ENCODE results near the gene TLE2.
A peak's percentile ranks its signal among the peaks of the same experiment; 100 is the strongest.

Gene TLE2

DNA sequence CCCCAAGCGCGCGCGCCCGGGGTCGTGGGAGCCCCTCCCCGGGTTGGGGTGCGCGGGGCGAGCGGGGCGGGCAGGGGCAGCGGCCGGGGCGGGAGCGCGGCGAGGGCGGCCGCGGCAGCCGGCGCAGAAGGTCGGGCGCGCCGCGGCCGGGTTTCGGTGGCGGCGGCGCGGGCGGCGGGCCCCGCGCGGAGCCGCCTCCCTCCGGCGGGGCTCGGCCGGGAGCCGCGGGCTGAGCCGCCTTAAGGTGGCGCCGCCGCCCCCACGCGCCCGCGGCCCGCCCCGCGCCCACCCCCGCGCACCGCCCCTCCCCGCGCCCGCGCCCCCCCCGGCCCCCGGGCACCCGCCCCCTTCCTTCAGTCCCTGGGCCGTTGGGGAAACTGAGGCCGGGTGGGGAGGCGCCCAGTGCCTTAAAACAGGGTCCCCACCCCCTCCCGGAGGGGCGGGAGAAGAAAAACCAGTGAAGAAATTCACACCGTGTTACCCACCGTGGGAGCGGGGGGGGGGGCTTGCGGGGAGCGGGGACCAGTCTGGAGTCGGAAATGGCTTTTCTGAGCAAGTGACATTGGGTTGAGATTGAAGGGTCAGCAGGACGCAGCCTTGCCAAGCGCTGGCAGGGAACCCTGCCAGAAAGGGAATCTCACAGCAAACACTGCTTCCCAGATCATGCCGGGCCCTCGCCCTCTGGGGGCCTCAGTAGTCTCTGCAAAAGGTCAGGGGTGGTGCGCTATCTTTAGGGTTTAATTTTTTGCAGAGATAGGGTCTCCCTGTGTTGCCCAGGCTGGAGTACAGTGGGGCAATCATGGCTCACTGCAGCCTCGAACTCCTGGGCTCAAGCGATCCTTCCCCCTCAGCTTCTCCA is at the start of gene TLE2:
TLE2 (minus strand) TSS at position 216 of the 859 bp plus-strand sequence. CDS start 376 bp downstream, outside the sequence.
- DNase-seq (ENCODE audit: low read depth) = no peak

DNA sequence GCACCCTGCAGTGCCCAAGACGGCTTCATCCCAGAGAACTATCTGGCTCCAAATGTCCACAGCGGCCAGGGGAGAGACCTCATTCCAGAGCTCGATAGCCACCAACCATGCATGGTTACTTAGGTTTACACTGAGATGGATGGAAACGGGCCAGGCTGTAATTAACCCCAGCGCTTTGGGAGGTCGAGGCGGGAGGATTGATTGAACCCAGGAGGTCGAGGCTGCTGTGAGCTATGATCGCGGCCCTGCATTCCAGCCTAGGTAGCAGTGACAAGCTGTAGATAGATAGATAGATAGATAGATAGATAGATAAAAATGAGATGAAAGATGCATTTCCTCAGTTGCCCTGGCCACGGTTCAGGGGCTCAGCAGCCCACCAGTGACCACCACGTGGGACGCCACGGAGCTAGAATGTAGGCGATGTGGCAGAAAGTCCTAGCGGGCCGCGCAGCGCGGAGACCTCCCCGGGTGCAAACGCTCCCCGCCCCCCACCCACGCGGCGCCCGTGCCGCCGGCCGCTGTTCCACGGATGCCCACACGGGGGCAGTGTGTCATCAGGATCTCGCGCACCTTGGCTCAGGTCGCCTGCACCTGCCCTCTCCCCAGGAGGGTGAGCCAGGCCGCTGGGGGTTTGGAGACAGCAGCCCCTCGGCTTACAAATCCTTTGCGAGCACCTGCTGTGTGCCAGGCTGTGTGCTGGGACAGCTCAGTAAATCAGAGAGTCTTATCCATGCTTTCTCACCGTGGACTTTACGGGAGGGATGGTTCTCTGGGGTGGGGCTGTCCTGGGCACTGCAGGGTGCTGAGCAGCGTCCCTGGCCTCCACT is 46.7 kb upstream of the TLE2 start:
- DNase-seq (ENCODE audit: low read depth) = peak; percentile 35

DNA sequence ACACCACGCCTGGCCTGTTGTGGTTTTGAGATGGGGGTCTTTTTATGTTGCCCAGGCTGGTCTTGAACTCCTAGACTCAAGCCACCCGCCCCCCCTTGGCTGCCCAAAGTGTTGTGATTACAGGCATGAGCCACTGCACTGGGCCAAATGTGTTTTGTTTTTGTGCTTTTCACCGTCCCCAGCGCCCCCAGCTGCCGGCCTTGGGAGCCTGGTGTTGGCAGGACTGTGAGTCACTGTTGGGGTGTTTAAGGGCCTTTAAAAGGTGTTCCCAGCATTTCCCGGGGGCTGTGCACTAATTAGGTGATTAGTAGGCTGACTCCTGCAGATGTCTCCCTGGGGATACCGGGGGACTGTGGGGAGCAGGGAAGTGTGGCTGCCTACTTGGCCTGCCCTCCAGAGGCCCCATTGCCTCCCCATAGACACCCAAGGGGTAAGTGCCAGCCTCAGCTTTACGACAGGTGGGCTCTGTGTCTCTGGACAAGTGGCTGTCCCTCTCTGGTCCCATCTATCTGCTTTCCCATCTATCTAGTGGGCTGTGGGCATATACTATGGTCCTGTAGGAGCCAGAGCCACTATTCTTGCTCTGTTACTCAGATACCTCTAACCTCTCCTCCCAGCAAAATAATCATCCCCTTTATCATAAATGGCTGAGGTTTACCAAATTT is 45.0 kb upstream of the TLE2 start:
- no peak for DNase-seq (ENCODE audit: low read depth)

DNA sequence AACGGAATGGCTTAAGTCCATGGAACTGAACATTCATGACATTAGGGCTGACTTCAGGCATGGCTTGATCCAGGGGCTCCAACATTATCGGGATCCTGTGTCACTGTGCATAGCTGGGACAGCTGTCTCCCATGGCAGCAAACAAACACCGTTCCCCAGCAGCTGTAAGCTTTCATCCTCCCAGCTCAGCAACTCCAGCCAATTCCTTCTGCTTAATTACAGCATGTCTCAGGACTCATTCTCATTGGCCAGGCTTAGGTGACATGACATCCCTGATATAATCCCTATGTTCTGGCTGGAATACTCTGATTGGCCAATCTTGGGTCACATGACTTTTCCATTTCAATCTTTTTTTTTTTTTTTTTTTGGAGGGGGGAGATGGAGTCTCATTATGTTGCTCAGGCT is 44.1 kb upstream of the TLE2 start:
- no peak for DNase-seq (ENCODE audit: low read depth)

DNA sequence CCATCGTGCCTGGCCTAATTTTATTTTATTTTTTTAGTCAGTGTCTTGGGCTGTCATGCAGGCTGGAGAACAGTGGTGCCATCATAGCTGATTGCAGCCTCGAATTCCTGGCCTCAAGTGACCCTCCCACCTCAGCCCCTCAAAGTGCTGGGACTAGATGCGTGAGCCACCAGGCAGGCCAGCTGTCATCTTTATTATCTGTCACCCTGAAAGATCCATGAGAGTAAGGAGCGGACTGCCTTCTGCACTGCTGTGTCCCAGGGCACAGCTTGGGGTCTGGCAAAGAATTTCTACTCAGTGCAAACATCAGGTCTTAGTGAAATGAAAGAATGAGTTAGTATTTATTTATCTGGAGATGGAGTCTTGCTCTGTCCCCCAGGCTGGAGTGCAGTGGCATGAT is 42.7 kb upstream of the TLE2 start:
- DNase-seq (ENCODE audit: low read depth) = no peak

DNA sequence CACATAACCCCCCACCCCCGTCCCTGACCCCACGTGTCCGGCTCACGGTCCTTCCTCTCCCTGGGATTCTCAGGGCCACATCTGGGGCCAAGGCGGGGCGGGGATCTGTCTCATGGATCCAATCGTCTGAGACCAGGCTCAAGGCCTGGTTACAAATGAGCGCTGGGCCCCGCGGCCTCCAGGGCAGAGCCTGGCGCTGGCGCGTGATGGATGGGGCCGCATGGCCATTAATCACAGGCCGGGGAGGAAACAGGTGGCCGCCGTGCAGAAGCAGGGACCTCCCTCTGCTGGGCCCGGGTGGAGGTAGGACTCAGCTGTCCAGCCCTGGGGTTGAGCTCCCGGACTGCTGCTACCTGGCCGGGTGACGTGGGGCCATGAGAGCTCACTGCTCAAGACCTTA is 39.0 kb upstream of the TLE2 start:
- no peak for DNase-seq (ENCODE audit: low read depth)

DNA sequence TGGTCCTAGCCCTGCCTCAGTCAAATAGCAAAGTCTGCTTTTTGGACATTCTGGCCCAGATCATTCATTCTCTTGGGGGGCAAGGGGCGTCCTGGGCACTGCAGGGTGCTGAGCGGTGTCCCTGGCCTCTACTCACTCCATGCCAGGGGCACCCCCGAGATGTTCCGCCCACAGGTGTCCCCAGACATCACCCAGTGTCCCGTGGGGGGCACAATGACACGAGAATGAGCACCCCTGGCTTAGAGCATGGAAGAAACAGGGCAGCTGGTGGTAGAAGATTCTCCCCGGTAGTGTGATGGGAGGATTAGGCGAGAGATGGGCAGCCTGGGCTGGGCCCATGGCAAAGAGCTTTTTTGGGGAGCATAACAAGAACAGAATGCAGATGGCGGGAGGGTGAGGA is 38.5 kb upstream of the TLE2 start:
- no peak for DNase-seq (ENCODE audit: low read depth)

DNA sequence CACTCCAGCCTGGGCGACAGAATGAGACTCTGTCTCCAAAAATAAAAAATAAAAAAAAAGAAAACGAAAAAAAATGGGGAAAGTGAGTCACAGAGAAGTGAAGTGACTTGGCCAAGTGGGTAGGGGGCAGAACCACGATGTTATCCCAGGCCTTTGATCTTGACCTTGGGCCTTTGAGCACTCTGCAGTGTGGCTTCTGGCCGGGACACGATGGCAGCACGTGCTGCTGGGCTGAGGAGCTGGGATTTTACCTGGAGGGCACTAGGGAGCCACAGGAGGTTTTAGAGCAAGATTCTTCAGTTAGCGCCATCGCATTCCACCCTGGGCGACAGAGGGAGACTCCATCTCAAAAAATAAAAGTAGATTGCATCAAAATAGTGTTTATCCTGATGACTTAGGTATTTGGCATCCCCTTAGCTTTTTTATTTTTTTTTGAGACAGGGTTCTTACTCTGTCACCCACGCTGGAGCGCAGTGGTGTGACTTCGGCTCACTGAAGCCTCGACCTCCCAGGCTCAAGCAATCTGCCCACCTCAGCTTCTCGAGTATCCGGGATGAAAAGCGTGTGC is 37.5 kb upstream of the TLE2 start:
- no peak for DNase-seq (ENCODE audit: low read depth)

DNA sequence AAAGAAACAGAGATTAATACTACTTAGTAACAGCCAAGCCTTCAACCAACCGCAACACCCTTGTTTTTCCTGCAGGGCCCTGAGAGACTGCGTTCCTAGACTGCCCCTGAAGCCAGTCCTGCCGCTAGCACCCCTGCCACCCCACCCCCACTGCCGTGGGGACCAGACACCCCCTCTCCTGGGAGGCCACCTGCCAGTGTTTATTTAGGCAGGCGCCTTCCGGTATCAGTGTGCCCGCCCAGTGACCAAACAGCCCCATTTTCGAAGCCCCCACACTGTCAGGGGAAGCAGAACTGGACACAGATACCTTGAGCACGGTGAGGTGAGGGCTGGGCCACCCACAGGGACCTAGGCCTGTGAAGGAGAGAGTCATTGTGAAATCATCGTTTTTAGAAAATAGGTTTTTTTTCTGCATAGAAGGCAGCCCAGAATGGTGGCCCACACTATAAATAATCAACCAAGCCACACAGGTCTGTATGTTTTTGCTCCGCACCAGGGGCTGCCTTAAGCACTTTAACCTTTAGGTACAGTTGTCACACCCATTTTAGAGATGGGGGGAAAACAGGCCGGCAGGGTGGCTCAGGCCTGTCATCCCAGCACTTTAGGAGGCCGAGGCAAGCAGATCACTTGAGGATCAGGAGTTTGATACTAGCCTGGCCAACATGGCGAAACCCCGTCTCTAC is 36.7 kb upstream of the TLE2 start:
- no peak for DNase-seq (ENCODE audit: low read depth)

DNA sequence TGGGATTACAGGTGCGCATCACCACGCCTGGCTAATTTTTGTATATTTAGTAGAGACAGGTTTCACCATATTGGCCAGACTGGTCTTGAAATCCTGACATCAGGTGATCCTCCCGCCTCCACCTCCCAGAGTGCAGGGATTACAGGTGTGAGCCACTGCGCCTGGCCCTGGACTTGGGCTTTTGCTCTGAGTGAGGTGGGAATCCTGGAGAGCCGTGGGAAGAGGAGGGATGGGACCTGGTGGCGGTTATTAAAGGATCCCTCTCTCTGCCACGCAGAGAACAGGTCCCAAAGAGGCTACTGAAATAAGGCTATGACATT is 34.9 kb upstream of the TLE2 start:
- no peak for DNase-seq (ENCODE audit: low read depth)

DNA sequence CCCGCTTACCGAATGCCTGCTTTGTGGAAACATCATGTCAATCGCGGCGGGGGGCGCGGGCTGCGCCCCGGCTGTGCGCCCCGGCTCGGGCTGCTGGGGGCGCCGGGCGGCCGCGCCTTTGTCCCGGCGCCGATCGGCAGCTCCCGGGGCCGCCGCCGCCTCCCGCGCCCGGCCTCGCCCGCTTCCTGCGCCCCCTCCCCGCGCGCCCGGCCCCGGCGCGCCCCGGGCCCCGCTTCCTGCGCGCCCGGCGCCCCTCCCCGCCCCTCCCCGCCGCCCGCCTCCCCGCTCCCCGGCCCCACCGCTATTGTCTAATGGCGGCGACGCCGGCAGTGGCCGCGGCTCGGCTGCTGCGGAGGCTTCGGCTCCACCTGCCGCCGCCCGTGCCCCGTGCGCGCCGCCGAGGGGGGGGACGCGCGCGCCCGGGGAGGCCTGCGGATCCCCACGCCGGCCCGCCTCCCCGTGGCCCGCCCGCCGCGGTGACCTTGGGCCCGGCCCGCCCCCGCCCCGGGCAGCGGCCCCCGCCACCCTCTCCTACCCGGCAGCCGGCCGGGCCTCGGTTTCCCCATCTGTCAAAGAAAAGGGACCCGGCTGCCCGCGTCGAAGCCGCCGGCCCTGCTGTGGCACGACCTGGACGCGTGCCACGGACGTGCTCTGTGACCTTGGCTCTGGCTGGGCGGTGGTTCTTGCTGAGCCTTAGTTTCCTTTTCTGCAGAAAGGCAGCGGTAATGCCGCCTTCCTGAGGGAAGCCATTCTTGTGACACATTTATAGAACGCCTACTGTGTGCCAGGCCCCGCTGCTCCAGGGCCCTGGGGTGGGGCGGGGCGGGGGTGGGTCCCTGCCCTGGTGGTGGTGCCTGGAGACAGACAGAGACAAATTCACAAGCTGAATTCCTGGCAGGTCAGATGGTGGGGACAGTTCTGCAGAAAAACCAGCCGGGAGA is 33.4 kb upstream of the TLE2 start, which contains the start of gene TLE5:
TLE5 (minus strand) TSS at position 331 of the 941 bp plus-strand sequence; CDS start at position 36, 295 bp downstream.
- DNase-seq (ENCODE audit: low read depth) = peak; percentile 68

DNA sequence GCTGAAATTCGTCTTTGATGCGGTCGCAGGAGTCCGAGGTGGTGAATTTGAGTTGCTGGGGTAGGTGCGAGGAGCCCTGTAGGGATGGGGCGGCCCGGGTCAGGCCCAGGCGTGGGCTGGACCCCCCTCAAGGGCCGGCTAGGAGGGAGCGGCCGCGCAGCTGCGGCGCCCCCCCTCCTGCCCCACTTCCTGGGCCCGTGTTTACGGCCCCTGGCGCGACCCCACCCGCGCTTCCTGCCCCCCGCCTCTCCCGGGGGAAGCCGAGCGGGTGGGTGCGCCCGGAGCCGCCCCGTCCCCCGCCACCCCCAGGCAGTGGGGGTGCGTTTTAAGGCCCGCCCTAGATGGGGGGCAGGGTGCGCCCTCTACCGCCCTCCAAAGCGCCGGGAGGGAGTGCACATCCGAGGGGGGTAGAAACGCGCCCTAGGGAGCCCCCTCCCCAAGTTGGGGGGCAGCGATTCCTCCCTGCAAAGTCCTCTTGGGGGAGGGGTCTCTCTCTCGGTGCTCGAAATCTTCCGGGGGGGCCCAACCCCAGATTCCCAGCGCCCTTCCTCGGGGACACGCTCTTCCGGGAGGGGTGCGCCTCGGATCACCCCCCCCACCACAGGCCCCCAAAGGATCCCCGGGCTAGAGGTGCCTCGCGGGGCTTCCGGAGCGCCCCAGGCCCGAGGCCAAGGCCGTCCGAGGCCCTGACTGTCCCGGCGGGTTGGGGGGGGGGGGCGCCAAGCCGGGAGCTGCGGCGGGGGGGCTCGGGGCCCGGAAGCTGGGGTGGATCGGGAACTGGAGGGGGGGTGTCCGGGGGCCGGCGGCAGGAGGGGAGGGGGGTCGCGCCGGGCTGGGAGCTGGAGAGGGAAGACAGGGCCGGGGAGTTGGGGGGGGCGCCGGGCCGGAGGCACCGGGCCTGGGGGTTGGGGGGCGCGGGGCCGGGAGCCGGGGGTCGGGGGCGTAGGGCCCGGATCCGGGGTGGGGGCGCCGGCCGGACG is 32.4 kb upstream of the TLE2 start:
- peak; percentile 60 for DNase-seq (ENCODE audit: low read depth)

DNA sequence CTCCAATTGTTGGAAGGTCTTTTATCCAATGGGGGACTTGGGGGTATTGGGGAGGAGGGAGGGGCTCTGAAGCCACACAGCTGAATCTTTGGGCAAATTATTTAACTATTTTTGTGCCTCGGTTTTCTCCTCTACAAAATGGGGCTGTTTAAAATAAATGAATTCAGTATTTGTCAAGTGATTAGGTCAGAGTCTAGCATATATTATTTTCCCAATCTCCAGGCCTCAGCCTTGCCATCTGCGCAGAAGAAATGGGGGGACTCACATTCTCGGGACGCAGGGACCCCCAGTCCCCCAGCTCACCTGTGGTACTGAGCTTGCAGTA is 31.7 kb upstream of the TLE2 start:
- no peak for DNase-seq (ENCODE audit: low read depth)

DNA sequence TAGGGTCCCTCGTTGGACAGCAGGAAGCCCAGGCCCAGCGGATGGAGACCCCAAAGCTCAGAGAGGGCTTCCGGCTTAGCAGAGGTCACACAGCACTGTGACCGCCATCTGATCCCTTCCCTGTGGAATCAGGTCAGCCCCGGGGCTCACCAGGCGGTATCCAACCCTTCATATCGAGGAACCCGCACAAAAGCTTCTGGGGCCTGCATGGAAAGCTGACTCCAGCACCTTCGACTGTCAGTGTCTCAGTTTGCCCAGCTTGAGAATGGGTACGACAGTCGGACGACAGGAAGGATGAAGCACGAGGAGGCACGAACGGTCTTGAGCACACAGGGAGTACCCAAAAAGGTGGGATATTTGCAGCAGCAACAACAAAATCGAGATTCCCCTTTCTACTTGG is 30.6 kb upstream of the TLE2 start:
- DNase-seq (ENCODE audit: low read depth) = no peak

DNA sequence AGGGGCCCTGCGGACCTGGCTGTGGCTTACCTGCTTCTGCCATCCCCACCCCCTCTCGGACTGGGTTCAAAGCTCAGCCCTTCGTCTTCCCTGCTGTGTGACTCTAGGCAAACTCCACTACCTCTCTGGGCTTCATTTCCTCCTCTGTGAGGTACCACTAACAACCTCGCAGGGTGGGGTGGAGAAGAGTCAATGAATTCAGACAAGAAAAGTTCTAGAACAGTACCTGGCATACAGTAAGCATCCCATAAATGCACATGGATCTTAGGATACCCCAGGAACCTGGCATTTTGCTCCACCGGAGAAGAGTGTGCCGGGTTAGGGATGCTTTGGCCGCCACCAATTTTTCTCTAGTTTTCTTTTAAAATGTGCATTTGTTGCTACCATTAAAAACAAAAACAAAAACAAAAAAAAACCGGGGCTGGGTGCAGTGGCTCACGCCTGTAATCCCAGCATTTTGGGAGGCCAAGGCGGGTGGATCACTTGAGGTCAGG is 29.8 kb upstream of the TLE2 start:
- DNase-seq (ENCODE audit: low read depth) = no peak

DNA sequence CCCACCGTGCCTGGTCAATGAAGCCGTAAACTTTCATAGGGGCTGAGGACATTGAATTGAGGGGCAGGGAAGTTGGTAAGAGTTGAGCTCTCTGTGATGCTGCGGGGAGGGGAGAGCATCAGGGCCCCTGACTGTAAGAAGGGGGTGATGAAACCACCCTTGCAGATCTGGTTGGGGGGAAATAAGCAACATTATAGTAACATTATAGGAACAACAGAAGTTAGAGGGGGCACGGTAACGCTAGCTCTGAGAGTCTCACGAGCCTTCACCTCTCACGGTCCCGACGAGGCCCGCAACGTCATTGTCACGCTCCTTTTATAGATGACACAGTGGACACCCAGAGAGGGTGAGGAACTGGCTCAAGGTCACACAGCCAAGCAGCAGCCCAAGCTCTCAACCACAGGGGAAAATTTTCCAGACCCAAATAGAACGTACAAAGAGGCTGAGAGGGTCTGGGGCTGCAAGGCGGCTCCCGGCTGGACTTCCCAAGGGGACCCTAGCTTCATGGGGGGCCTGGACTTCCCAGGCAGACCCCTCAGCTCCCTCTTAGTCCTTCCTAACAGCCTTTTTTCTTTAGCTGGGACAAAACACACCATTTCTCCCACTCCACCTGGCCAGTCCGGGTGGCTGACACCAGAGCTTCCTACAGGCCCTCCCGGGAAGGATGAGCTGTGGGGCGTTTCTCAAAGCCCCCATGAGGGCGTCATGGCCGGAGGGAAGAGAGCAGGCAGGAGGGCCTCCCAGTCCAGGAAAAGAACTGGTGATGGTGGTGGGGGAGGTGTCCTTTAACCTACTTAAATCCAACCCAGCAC is 29.1 kb upstream of the TLE2 start:
- no peak for DNase-seq (ENCODE audit: low read depth)

DNA sequence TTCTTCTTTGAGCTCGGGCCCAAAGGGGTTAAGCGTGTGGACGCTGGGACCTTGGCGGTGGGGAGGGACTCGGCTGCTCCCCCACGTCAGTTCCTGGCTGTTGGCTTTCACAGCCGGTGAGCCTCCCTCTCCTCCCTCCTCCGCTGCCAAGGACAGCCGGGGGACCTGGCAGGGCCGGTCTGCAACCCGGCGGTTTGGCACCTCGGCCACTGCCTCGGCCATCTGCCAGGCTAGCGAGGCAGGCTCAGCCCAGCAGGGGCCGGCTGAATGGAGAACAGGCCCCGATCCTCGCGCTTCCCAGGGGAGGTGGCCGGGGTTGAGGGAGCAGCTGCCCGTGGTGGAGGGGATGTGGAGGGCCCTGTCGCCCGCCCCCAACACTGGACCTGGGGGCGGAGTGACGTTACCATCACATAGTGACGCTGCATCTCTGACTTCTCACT is 28.2 kb upstream of the TLE2 start:
- no peak for DNase-seq (ENCODE audit: low read depth)

DNA sequence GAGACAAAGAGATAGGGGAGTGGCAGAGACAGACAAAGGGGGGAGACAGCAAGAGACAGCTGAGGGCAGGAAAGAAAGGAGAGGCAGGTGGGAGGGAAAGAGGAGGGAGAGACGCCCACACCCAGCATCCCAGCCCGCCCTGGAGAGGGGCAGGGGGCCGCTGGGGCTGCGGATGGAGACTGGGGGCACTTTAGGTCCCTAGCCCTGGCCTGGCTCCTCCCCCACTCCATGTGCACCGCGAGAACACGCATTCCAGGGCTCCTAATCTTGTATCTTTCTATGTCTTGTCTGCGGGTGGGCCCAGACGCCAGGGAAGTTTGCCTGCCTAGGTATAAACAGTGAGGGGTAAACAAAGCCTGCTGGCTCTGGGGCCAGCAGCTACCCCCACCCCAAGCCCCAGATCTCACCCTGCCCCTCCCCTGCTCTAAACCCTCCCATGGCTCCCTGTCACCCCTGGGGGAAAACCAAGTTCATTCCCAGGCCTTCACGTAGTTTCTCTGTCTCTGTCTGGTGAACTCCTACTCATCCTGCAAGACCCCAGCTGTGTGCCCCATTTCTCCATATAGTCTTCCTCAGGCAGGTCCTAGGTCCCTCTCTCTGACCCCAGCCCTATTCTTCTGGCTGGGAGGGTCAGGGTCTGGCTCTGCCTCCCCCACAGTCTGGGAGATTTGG is 27.5 kb upstream of the TLE2 start:
- no peak for DNase-seq (ENCODE audit: low read depth)

Data from T-helper 22 cell (primary cell).